ENCODE results near the gene ALDH1B1.
A peak's percentile ranks its signal among the peaks of the same experiment; 100 is the strongest.
"Not testable (repeated sequence)": the region's sequence is repeated elsewhere in the genome, so short reads cannot be mapped to it uniquely, and the experiment has no call there.

The ALDH1B1 gene

DNA sequence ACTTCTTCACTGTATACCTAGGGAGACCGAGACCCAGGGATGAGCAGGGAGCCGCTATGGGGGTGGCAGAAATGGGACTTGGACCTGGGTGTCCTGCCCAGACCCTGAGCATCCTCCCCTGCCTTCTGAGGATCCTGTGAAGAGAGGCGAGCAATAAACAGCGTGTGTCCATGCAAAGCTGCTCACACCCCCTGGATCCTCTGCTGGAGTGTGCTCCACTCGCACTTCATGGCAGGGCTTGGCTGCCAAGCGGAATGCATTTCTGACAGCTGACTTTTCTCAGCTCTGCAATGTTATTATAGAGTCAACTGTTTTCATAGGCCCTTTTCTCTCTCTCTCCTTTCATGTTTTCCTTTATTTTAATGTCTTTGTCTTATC, 31.0 kb upstream of the ALDH1B1 start:
- DNase-seq = no peak
- ATAC-seq = no peak

- ATAC-seq = peak; percentile 53
- no peak for DNase-seq
These were observed 29.5 kb upstream of the ALDH1B1 start for GRCh38 chr9:38362852-38363588.

DNA sequence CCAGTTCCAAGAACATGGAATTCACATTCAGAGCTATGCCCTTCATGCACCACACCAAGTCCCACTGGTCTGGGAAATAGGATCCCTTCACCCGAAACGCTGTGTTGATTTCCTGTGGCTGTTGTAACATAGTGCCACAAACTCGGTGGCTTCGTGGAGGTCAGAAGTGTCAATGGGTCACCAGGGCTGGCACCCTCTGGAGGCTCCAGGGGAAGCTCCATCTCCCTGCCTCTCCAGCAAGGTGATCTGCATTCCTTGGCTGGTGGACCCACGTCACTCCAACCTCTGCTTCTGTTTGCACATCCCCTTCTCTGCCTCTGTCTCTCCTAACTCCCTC, 28.9 kb upstream of the ALDH1B1 start:
- ATAC-seq (no peak), DNase-seq (no peak)

DNA sequence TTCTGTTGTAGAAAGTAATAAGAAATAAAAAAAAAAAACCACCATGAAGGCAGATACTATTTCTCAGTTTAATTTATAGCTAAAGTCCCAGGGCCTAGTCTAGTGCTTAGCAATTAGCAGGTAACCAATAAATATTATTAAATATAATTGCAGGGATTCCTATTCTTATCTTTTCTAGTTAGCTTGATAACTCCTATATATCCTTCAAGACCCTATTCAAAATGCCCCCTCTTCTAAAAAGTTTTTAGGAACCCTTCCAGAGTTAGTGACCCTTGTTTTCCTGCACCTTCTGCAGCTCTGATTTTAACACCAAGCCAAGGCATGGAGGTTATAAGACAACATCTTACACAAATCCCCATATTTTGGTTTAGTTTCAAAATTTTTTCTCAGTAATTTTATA, 24.6 kb upstream of the ALDH1B1 start:
- ATAC-seq (no peak), DNase-seq (no peak)

DNA sequence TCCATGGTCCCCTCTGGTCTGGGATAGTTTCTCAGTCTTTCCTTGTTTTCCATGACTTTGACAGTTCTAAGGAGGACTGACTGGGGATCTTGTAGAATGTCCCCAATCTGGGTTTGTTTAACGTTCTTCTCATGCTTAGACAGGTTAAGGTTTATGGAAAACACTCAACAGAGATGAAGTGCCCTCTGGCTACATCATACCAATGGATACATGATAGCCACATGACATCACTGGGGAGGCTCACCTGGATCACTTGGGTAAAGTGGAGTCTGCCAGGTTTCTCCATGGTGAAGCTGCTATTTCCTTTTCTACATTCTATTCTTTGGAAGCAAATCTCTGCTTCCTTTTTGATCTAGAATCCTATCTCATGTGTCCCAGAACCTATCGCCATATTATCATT, 23.8 kb upstream of the ALDH1B1 start:
- ATAC-seq = no peak
- DNase-seq = no peak

GRCh38 chr9:38370176-38370575, 22.3 kb upstream of the ALDH1B1 start:
- ATAC-seq (no peak), DNase-seq (no peak)

GRCh38 chr9:38371495-38371894, 21.0 kb upstream of the ALDH1B1 start:
- no peak for ATAC-seq
- DNase-seq = no peak

- no peak for ATAC-seq
These were observed 19.5 kb upstream of the ALDH1B1 start for GRCh38 chr9:38372762-38373619.

GRCh38 chr9:38373679-38374078, 18.8 kb upstream of the ALDH1B1 start:
- no peak for ATAC-seq
- no peak for DNase-seq

More at GRCh38 chr9:38372762-38373619, 19.5 kb upstream of the ALDH1B1 start:
- DNase-seq = no peak

DNA sequence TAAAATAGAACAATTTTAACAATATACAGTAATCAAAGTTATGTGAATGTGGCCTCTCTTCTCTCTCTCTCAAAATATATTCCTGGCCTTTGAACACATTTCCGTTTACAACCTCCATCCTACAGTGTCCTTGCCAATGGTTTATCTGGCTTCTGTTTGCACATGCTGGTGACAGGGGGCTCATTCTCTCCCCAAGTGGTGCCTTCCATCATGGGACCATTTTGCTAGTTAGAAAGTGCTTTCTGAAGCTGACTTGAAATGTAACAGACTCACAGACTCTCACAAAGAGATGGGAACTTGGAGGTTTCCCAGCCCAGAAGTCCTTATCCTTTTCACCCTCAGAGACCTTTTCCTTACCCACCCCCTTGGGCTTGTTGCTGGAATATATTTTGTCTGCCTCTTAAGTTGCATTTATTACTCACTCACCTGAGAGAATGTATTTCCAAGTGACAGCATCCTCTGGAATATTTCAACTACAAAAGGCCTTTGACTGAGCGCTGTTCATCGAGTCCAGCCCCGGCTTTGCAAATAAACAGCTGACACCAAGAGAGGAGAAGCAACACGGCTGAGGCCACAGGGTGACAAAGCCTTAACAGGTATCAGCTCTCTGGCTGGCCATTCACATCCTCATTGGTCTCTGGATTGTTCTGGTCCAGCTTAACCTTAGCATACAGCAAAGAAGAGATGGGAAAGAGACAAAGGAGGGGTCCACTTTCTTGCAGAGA, 17.5 kb upstream of the ALDH1B1 start:
- ATAC-seq (no peak), DNase-seq (no peak)

DNA sequence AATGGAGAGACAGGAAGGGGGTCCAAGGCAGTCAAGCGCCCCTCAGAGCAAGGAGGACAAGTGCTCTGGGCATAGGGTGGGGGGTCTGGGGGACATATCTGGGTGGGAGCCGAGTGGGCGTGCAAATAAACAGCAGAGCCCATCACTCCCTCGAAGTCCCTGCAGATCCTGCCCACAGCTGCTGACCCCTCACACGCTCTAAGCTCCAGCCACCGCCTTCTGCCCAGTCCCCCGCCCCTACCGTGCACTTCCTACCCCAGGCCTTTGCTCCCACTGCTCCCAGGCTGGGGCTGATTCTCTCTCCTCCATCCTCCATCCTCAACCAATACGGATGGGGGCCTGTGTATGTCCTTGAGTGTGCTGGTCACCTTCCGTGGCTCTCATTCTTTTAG, 16.9 kb upstream of the ALDH1B1 start:
- DNase-seq (no peak), ATAC-seq (no peak)

DNA sequence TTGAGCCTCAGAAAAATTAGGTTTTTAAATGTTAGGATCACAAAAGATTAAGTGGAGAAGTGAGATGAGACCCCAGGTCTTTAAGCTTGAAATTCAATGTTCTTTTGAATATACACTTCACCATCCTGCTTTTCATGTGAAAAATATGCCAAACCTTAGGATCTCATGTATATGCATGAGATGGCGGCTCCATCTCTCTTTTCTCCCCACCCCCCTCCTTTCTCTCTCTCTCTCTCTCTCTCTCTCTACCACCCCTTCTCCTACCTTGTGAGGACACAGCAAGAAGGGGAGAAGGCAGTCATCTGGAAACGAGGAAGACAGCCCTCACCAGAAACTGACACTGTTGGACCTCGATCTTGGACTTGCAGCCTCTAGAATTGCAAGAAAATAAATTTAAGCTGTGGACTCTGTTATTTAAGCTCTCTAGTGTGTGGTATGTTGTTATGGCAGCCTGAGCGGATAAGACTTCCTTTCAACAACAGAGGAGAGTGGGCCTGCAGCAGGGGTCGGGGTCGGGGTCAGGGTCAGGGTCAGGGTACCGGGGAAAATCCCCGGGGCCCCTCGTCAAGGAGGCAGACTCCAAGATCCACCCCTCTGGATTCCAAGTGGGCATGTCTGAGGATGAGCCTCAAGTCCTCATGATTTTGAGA, 16.4 kb upstream of the ALDH1B1 start:
- ATAC-seq (no peak), DNase-seq (no peak)

- not testable (repeated sequence) for DNase-seq, ATAC-seq
These were observed 15.0 kb upstream of the ALDH1B1 start for GRCh38 chr9:38377336-38378083.

DNA sequence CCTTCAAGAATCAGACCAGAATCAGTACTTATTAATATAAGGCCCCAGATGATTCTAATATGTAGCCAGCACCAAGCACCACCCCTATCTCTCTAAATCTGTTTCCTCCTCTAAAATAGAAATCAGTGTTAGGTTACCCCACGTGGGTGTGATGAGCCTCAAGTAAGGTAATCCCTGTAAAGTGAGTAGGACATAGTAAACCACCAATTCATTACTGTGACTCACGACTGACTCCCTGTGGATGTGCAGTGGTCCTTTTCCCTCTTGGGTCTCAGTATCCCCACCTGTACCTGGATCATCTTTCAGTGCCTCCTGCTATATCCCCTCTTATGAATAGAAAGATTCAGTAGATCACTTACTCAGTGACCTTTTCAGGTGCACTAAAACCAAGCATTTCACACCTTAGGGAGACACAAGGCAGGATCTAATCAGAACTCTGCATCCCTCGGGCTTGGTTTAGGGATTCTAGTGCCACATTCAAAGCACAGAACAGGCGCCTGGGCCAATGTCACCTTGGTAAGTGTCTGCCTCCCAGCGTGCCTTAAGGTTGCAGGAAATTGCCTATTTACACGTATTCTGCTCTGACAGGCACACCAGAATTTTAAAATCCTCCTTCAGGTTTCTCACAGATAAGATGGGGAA, 12.2 kb upstream of the ALDH1B1 start:
- ATAC-seq (no peak), DNase-seq (no peak)

DNA sequence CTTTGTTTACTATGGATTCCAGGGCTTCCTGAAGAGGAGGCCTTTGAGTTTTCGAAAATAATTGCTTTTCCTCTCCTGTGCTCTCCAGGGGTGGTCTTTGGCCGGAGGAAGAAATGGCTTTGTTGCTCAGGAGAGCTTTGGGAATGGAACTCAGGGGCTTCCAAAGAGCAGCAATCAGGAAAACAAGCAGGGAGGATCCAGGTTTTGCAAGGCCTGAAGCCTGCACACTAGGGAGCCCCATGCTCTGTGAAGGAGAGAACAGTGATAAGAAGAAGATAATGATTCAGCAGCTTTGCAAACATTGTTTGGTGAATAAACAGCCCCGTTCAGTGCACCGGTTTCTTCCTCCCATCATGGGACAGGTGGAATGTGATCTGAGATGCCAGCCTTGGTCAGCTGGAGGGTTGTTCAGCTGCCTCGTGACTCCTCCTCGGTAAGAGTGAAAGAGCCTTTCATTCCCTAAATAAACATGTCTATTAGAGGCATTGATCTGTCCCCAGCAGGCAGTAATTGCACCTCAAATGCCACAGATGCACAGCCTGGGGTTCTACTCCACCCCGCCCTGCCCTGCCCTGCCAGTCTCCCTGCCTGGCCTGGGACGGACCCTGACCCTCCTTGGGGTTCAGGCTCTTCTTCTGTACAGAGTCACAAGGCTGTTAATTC, 11.5 kb upstream of the ALDH1B1 start:
- DNase-seq = no peak
- ATAC-seq = no peak

- DNase-seq (no peak), ATAC-seq (no peak)
These were observed 10.4 kb upstream of the ALDH1B1 start for GRCh38 chr9:38382141-38382540.

- DNase-seq (no peak), ATAC-seq (no peak)
These were observed 7.3 kb upstream of the ALDH1B1 start for GRCh38 chr9:38384990-38385848.

DNA sequence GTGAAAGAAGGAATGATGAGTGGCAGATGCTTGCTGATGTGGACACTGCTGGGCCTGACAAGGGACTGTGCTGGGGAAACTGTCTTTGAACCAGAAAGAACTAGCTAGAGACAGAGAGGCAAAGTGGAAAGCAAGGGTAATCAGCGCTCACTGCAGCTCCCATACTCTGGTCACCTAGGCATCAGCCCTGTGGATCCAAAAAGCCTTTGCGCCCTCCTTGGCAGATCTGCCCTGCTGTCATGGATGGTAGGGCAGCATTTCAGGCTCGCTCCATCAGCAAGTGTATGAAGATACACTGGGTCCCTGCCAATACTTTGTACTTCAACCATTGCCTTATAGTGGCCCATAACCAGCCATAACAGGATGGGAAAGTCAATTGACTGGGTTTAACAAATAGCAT, 6.6 kb upstream of the ALDH1B1 start:
- ATAC-seq = no peak
- DNase-seq = no peak

GRCh38 chr9:38386319-38386895, 6.1 kb upstream of the ALDH1B1 start:
- no peak for ATAC-seq

More at GRCh38 chr9:38386319-38386895, 6.1 kb upstream of the ALDH1B1 start:
- DNase-seq = no peak

Measured in stimulated activated naive CD8-positive, alpha-beta T cell treated with anti-CD3 and anti-CD28 coated beads, Interleukin-15, Interleukin-2, amounts not matched to agents 100 U/mL and 50 U/mL, for 24 hours (primary cell).